NOMO-1 treated with dmso at 0.1 percent for 144 hours (cell line): ENCODE data around the gene ANKMY2.
"Not testable (repeated sequence)": the region's sequence is repeated elsewhere in the genome, so short reads cannot be mapped to it uniquely, and the experiment has no call there.

Source experiments
- DNase-seq: peaks from one replicate; lab custom pipeline; 2025; ENCODE audit not compliant: unreplicated experiment; lab: John Stamatoyannopoulos, UW

ANKMY2 gene

GRCh38 chr7:16659854-16660497, 14.4 kb upstream of the ANKMY2 start:
- not testable (repeated sequence) for DNase-seq

DNA sequence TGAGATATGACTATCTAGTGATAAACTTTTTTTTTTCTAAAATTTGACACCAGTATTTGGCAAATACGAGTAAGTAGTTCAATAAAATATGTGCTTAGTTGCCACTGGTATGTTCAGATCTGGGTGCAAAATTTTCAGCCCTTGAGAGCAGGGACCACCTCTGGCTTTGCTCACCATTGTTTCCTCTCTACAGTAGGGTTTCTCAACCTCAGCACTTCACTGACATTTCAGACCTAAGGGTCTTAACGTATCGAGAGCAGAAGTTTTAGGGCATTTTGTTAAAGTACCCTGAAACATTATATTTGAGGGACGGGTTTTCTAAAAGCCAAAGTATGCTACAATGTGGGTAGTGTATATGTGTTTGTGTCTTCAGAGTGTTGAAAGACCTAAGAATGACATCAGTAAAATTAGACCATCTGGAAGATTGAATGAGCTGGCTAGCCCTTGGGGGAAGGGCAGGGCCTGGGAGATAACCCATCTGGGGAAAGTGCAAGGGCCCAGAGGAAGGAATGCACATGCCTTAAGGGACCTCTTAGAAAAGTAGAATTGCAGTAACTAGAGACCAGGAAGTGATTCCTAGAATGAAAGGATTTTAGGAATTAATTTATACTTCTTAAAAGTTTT, 12.2 kb upstream of the ANKMY2 start:
- DNase-seq, result no peak

GRCh38 chr7:16656141-16656540, 10.6 kb upstream of the ANKMY2 start:
- DNase-seq, result no peak

GRCh38 chr7:16655394-16655793, 9.8 kb upstream of the ANKMY2 start:
- DNase-seq, result no peak

DNA sequence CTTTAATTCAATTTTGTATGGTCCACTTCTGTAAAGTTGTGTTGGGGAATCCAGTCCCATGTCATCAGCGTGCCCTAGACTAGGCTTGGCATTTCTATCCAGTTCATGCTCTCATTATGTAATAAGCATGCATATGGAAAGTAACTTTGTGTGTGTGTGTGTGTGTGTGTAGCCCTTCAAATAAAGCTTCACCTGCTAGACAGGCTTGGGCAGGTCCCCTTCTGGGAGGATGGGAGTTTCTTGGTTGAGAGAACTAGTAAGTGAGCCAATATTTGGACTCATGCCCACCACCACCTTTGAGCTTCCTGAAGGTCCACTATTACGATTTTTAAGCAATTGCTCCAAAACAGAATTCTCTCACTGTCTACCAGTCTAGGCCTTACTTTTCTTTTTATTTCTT, 7.3 kb upstream of the ANKMY2 start:
- no peak for DNase-seq

DNA sequence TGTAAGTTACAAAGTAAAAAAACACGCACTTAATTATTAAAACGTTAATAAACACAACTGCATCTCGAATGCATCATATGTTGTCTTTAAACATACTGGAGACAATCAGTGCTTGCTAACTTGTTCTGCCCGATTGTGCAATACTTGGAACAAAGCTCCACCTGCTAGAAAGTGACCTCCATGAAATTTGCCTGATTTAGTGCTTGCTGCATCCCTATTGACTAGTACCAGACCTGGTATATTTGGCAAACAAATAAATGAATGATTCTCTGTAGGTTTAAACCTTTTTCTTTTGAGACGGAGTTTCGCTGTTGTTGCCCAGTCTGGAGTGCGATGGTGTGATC, 6.7 kb upstream of the ANKMY2 start:
- no peak for DNase-seq

DNA sequence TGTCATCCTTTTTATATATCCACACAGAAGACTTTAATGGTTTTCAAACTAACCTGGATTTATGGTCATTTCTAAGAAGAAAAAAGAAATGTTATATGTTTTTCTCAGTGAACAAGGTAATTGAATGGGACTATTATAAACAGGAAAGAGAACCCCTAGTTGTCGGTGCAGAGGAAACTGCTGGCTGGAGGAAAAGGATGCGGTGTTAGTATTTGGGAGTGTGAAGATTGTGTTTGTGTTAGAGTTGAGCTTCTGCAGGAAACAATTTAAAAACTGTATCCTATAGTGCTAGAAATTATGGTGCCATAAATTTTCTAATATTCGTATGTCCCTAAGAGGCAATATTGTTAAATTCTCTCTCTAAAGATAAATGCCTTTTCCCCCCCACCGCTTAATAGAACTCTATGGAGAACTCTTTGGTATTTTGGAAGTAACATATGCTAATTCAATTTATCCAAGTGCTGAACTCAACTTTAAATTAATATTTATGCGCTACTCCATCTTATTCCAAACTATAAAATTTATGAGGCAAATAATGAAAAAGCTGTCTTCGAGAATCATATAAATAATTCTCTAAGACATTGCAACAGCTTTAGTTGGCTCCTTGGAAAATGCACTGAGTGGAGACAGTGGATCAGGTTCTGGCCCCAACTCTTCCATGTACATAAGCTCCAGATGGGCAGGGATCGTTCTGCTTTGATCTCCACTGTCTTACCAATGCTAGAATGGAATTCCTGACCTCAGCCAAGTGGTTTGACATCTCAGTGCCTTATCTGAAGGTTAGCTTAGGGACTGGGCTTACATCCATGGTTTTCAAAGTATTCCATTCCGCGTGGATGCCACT, 6.1 kb upstream of the ANKMY2 start:
- DNase-seq, result no peak

DNA sequence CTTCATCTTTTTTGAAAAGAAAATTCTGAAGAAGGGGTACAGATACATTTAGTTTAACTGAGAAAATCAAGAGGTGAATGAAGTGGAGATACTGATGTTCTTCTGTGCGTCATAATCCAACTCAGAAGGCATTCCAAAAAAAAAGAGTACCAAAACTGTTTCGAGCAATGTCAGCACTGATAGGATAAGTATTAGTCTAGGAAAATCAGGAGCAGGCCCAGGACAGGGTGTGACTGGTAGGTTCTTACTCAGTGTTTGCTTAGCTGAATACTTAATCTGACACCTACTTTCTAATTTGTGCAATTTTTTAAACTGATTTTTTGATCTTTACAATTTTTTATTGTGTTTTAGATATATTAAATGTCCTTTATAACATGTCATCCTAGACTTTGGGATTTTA, 4.7 kb upstream of the ANKMY2 start:
- no peak for DNase-seq

- DNase-seq, result no peak
Observed at GRCh38 chr7:16649196-16649595, 3.6 kb upstream of the ANKMY2 start.

DNA sequence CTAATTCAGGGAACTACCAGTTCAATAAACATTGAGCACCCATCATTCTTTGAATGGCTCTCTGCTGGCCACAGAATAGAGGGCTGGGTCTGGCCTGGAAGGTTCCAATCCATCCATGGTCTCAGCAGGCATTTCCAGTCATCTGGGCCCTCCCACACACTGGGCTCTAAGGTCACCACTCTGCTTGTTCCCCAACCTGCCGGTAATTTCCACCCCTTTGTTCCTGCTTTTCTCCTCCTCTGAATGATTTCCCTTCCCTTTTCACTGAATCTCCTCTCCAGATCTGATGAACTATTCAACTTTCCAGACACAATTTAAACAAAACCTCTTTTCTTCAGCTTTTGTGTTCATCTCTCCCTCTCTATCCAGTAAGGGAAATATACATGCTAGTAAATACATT, 3.0 kb upstream of the ANKMY2 start:
- DNase-seq, result no peak

DNA sequence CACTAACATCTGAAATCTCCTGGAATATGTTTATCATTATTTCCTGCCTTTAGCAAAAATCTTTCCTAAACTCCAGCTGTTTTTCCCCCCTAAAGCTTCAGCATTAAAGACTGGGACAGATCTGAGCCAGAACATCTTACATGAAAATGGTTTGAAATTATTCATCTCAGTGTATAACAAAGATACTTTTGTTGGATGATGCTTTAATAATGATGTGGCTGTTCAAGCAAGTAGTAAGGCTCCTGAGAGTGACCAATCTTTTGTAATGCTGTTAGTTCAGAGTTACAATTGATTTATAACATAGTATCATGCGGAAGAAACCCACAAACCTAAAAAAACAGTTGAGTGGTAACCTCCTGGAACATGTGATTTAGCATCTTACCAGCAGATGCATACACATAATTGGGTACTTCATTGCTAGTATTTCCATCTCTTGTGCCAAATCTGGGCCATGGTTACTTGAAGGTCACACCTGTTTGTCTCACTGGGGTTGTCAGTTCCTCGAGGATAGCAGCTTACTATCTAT, 1.9 kb upstream of the ANKMY2 start:
- DNase-seq, result no peak

- peak; percentile 20 for DNase-seq
Observed at GRCh38 chr7:16646472-16647072, 1.0 kb upstream of the ANKMY2 start.

- peak; percentile 34 for DNase-seq
Observed at GRCh38 chr7:16644636-16645592, 640 bp downstream of the ANKMY2 start.

DNA sequence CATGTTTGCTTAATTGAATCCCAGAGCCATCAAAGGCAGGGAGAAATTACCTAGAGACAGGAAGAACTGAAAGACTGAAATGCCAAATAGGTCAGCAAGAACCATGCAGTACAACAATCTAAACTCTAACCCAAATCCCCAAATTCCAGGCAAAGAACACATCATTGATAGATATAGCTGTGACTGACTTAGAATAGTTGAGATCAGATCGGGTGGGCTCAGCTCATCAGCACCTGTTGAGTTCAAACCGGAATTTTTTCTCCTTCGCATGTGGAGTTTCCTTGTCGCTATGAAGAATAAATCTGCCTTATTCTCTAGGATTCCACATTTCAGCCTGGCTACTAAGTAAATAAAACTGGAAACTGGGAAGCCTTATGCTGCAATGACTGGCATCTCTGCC, 1.4 kb downstream of the ANKMY2 start:
- DNase-seq, result no peak

DNA sequence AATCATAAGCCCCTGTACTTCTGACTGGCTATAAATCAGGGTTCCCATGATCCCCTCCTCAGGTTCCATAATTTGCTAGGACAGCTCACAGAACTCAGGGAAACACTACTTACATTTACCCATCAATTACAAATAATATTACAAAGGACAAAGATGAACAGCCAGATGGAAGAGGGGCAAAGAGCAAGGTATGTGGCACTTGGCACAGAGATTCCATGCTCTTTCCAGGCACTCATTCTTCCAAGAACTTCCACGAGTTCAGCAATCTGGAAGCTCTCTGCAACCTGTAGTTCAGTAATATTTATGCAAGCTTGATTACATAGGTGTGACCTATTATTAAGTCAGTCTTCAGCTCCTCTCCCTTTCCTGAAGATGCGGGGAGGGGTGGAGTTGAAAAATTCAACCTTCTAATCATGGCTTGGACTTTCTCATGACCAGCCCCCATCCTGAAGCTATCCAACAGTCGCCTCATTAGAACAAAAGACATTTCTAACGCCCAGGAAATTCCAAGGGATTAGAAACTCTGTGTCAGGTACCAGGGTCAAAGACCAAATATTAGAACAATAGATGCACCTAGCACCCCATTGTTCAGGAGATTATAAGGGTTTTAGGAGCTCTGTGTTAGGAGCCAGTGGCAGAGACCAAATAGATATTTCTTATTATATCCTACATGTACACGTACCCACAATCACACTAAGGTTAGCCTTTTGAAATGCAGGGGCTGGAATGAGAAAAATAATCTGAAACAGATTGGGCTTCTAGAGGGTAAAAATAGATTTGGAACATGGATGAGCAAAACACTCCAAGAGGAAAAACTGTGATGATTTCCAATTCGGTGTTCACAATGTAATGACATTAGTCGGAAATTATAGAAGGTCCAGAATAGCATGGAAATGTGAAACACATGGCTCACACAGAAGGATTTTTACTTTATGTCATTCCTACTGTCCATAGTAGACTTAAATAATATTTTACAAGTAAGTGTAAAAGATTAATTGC, 7.0 kb downstream of the ANKMY2 start:
- DNase-seq, result no peak

DNA sequence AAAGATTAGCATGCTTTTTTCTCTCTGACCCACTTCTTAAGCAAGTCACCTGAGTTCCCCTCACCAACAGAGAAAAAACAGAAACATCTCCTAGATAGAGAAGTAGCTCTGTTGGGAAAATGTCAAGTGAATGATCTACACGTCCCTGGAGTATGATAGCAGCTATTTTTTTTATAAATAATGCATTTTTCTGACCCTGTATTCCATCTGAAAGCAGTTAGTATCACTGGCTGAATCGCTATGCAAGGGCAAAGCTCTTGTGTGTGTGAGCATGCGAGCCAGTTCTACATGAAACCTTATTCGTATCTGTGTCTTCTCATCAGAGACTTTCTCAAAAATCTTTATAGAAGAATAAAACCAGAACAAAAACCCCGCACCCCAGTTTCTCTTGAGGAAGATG, 8.2 kb downstream of the ANKMY2 start:
- no peak for DNase-seq

GRCh38 chr7:16636555-16637101, 8.9 kb downstream of the ANKMY2 start:
- no peak for DNase-seq

GRCh38 chr7:16634271-16634738, 11.2 kb downstream of the ANKMY2 start:
- DNase-seq, result no peak

GRCh38 chr7:16630654-16631053, 14.9 kb downstream of the ANKMY2 start:
- no peak for DNase-seq
